ENCODE measurements around the gene TTC1.

DNA sequence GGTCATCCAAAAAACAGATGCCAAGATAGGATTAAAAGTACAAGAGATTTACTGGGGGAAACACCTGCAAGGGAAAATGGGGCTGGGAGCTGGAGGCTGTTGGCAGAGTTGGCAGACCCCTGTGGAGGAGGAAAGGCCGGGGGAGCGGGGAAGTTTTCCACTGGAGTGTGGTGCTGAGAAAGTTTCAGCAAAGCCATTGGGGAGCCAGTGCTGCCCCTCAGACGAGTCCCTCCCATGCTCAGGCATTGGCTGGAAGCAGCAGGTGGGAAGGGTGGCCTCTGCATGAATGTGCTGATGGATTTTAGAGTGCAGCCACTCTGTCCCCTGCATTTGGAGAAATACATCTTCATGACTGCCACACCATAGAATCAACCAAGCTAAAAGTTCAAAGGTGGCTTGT lies 52.8 kb downstream of the TTC1 start:
- no peak for TF ChIP-seq POLR2A (IDR thresholded peaks at IDR 0.05)
- TF ChIP-seq, protein P1, sequence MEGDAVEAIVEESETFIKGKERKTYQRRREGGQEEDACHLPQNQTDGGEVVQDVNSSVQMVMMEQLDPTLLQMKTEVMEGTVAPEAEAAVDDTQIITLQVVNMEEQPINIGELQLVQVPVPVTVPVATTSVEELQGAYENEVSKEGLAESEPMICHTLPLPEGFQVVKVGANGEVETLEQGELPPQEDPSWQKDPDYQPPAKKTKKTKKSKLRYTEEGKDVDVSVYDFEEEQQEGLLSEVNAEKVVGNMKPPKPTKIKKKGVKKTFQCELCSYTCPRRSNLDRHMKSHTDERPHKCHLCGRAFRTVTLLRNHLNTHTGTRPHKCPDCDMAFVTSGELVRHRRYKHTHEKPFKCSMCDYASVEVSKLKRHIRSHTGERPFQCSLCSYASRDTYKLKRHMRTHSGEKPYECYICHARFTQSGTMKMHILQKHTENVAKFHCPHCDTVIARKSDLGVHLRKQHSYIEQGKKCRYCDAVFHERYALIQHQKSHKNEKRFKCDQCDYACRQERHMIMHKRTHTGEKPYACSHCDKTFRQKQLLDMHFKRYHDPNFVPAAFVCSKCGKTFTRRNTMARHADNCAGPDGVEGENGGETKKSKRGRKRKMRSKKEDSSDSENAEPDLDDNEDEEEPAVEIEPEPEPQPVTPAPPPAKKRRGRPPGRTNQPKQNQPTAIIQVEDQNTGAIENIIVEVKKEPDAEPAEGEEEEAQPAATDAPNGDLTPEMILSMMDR (IDR thresholded peaks at IDR 0.05), result no peak

All from right lobe of liver (tissue), 4 donors.